Common myeloid progenitor, CD34-positive (primary cell): ENCODE measurements around the gene BAG5.
A peak's percentile ranks its signal among the peaks of the same experiment; 100 is the strongest.

Experiments
- CTCF ChIA-PET: fragments of 350-600 bp; sonication (Branson Sonifier 250); formaldehyde crosslinking; loops from one replicate; lab custom pipeline; 2021; ENCODE audit warnings: antibody characterized with exemption; lab: Charles Lee
- POLR2A ChIA-PET: fragments of 350-600 bp; sonication (Branson Sonifier 250); formaldehyde crosslinking; loops from one replicate; lab custom pipeline; 2021; ENCODE audit warnings: antibody characterized with exemption; lab: Charles Lee
- DNase-seq, 3 donors: peaks; one replicate each; pipeline versions ENCODE4 v3.0.0 to v3.0.0-alpha.2; 2013
- H3K27ac ChIP-seq, 2 experiments: 1 replicate in 1 of 2; 2 replicates in 1 of 2; pipeline ENCODE4 v1.7.0; 2013; ENCODE audit warnings: inconsistent platforms in 2 of 2, low read length in 2 of 2, mild to moderate bottlenecking in 2 of 2, low read depth in 1 of 2, moderate library complexity in 1 of 2; ENCODE audit not compliant: severe bottlenecking in 2 of 2, insufficient read depth in 1 of 2, poor library complexity in 1 of 2
- H3K27me3 ChIP-seq, 5 experiments: replicated peaks in 2 of 5; 1 replicate in 3 of 5; 2 replicates in 2 of 5; pipeline versions ENCODE4 v1.6.1 to v1.7.0; 2013; ENCODE audit warnings: low read length in 4 of 5, mild to moderate bottlenecking in 2 of 5, moderate library complexity in 2 of 5, inconsistent platforms in 1 of 5; ENCODE audit not compliant: insufficient read depth in 5 of 5, control insufficient read depth in 4 of 5
- H3K36me3 ChIP-seq, 4 experiments: 1 replicate in 2 of 4; 2 replicates in 2 of 4; pipeline versions ENCODE4 v1.6.1 to v1.7.0; 2013; ENCODE audit warnings: low read length in 3 of 4, control low read depth in 1 of 4, mild to moderate bottlenecking in 1 of 4; ENCODE audit not compliant: control insufficient read depth in 4 of 4, insufficient read depth in 4 of 4
- H3K4me1 ChIP-seq, 4 experiments: 1 replicate in 3 of 4; 2 replicates in 1 of 4; pipeline versions ENCODE4 v1.6.1 to v1.7.1; 2013; ENCODE audit warnings: low read length in 3 of 4, mild to moderate bottlenecking in 3 of 4, control low read depth in 1 of 4, inconsistent platforms in 1 of 4, moderate library complexity in 1 of 4; ENCODE audit not compliant: control insufficient read depth in 4 of 4, insufficient read depth in 4 of 4; ENCODE audit errors: control extremely low read depth in 1 of 4
- H3K4me3 ChIP-seq, 7 experiments: 1 replicate in 4 of 7; 2 replicates in 3 of 7; pipeline versions ENCODE4 v1.5.1 to v1.7.0; 2013; ENCODE audit warnings: mild to moderate bottlenecking in 7 of 7, low read length in 6 of 7, moderate library complexity in 6 of 7, inconsistent platforms in 2 of 7, low read depth in 2 of 7, control low read depth in 1 of 7; ENCODE audit not compliant: insufficient read depth in 4 of 7, control insufficient read depth in 1 of 7; ENCODE audit errors: extremely low read depth in 1 of 7
- H3K9me3 ChIP-seq, 5 experiments: 1 replicate in 4 of 5; 2 replicates in 1 of 5; pipeline versions ENCODE4 v1.6.1 to v1.7.1; 2013; ENCODE audit warnings: low read length in 4 of 5, mild to moderate bottlenecking in 2 of 5, inconsistent platforms in 1 of 5, low read depth in 1 of 5, moderate library complexity in 1 of 5; ENCODE audit not compliant: control insufficient read depth in 4 of 5, insufficient read depth in 2 of 5; ENCODE audit errors: control extremely low read depth in 1 of 5
- WGBS: methylation state at CpG from one replicate; pipeline ENCODE4 v1.1.5; 2013; ENCODE audit not compliant: insufficient coverage; 5-methylcytosine and 5-hydroxymethylcytosine counted together

Gene BAG5

DNA sequence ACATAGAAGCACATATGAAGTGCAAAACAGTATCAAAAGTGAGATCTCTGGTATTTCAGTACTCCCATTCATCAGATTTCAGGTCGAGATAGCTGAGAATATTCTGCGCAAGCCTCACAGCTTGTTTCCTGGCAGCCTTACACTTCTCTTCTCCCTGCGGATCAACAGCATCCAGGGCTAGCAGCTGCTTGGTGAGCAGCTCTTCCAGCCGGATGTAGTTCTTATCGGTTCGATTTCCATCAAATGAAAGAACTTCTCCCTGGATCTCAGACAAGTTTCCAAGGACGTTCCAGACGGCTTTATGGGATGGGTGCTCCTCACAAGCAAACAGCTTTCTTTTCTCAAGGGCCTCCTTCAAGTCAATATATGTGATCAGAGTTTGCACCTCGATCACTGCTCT is 2.7 kb downstream of the BAG5 start:
- H3K4me3 ChIP-seq = no peak overlapping the region
- no peak overlapping the region for H3K27ac ChIP-seq
- 98% methylated on average over 9 of the region's 9 CpGs for WGBS
- peaks cover 2 to 38% (median 27%) of the 10 kb centered on the region in 4 experiments for H3K36me3 ChIP-seq
- DNase-seq = no peak
- POLR2A ChIA-PET = no interaction called here
- no peaks in the 10 kb centered on the region for H3K9me3 ChIP-seq
- CTCF ChIA-PET = interaction anchor here (0.7 to 4.4 kb wide), 3 partner anchors 14 to 120 kb away, joined by 3 to 30 read pairs (median 7); no protein-coding TSS in a partner anchor
- H3K4me1 ChIP-seq = peaks cover 11 to 30% (median 25%) of the 10 kb centered on the region in 4 experiments
- H3K27me3 ChIP-seq = no peaks in the 10 kb centered on the region

DNA sequence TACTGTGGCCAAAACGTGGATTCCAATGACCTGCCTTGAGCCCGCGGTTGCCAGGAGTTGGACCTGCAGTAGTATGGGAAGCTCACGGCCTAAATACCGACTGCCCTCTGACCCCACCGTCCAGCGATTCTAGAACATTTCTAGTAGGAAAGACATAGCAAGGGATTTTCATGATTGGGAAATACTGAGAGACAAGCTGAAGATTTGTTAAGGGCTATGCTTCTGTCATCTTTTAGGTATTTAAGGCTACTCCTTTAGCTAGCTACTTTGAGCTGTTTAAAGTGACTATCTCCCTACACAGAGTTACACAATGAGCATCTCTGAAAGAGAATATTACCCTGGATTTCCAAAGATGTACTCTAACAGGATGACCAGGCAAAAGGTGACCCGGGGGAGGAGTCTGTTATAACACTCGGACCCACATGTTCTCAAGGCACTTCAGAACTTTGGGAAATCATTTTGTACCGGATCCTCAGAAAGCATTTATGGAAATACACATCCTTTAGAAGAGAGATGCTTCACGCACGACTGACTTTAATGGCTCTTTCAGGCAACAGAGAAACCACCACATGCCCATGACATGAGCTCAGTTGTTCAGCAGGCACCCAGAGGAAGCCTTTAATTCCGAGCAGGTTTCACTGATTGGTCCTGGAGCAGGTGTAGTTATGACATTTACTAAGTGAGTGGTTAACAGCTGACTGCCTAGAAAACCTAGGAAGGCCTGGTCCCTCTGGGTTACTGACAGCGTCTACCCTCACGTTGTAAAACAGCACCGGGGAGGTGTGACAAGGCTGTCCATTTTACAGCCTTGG is 4.2 kb downstream of the BAG5 start:
- Histone ChIP-seq H3K4me1 (peaks cover 9 to 20% (median 17%) of the 10 kb centered on the region in 4 experiments), H3K9me3 (no peaks in the 10 kb centered on the region), H3K27me3 (no peaks in the 10 kb centered on the region), H3K27ac (peak overlapping the region in 1 of 2 experiments; percentile 5), H3K4me3 (no peak overlapping the region), H3K36me3 (peaks cover 2 to 38% (median 27%) of the 10 kb centered on the region in 4 experiments)
- ChIA-PET CTCF (interaction anchor here (1.1 to 4.4 kb wide), 5 partner anchors 10 to 59 kb away, joined by 3 to 30 read pairs (median 5); no protein-coding TSS in a partner anchor), POLR2A (no interaction called here)
- no peak for DNase-seq
- 98% methylated on average over 16 of the region's 16 CpGs for WGBS

DNA sequence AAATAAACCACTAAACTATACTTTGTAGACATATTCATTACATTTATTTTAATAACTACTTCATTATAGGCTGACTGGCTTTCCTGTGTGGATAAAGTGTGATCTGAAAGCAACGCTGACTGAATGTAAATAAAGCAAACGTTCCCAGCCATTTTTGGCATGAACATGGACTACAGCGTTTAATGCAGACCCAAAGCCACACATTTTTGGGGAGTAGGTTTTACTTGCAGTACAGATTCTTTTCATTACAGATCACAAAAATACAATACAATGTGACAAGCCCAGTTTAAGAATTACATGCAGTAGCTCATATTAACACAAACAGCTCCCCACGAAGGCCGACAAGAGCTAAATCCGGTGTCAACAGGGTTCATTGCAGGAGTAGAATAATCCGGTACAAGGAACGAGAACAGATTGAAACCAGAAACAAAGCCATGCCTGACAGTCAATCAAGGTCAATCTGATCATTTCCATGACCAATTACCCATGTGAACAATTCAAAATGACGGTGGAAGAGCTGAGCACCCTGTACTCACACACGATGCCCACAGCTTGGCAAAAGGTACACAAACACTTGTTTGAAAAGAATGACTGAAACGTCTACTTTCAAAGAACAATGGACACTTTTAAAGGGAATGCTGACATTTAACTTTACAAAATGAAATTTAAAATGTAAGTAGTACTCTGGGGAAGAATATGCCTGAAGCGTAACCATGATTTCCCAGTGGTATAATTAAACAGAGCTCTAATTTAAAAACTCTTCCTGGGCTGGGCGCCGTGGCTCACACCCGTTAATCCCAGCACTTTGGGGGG is 5.3 kb downstream of the BAG5 start:
- Histone ChIP-seq H3K4me3 (no peak overlapping the region), H3K9me3 (no peaks in the 10 kb centered on the region), H3K27ac (no peak overlapping the region), H3K27me3 (no peaks in the 10 kb centered on the region), H3K36me3 (peaks cover 5 to 38% (median 27%) of the 10 kb centered on the region in 4 experiments), H3K4me1 (peaks cover 8 to 18% (median 17%) of the 10 kb centered on the region in 4 experiments)
- DNase-seq = no peak
- 99% methylated on average over 14 of the region's 15 CpGs for WGBS
- CTCF ChIA-PET = interaction anchor here (0.8 to 4.4 kb wide), 5 partner anchors 11 to 58 kb away, joined by 3 to 30 read pairs (median 4); no protein-coding TSS in a partner anchor
- POLR2A ChIA-PET = no interaction called here

DNA sequence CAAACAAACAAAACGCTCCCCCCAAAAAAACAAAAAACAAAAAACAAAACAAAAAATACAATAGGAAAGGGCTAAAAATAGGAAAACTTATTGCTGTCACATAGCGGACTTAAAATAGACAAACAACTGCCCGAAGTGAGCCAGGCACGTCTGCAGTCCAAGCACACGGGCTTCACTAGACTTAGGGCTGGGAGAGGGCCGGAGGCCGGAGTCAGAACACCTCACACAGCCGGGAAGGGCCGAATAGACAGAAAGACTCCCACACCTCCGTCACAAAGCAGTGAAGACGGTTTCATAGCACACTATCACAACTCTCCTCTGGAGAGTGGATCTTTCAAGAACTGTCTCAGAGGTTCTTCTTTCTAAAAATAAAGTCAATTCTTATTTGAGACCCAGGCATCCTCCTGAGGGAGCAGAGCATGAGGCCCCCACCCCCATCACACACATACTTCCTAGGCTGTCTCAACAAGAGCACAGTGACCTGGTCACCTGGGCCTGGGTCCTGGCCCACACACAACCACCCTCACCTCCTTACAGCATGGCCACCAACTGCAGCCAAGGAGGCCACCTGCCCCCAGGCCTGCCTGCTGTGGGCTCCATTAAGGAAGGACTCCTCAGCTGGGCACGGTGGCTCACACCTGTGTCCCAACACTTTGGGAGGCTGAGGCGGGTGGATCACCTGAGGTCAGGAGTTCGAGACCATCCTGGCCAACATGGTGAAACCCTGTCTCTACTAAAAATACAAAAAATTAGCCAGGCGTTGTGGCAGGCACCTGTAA is 6.7 kb downstream of the BAG5 start:
- peaks cover 5 to 38% (median 27%) of the 10 kb centered on the region in 4 experiments for H3K36me3 ChIP-seq
- WGBS = 96% methylated on average over 12 of the region's 15 CpGs
- ChIA-PET CTCF (interaction anchor here (0.8 to 4.4 kb wide), 2 partner anchors 10 to 58 kb away, joined by 3 to 30 read pairs; no protein-coding TSS in a partner anchor), POLR2A (no interaction called here)
- no peak for DNase-seq
- no peak overlapping the region for H3K27ac ChIP-seq
- no peaks in the 10 kb centered on the region for H3K27me3 ChIP-seq
- H3K4me3 ChIP-seq = no peak overlapping the region
- H3K4me1 ChIP-seq = peaks cover 4 to 7% (median 6%) of the 10 kb centered on the region in 4 experiments
- no peaks in the 10 kb centered on the region for H3K9me3 ChIP-seq

DNA sequence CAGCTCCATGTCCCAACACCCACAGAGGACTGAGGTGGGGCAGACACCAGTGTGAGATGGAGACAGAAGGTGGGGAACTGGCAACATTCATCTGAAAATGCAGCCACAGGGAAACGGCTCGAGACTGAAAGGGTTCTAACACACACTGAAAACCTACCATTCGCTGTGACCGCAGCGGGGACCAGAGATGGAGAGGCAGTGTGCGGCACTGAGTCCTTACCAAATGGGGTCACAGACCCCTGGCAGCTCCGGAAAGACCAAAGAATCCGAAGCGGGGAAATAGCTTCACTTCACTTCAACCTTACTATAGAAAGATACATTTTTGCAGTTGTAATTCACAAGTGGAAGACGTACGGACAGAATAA is 9.6 kb downstream of the BAG5 start:
- ChIA-PET CTCF (interaction anchor here (1.0 to 15.7 kb wide), 7 partner anchors 9 to 81 kb away, joined by 3 to 147 read pairs (median 4); partner anchors contain the start of gene CKB), POLR2A (no interaction called here)
- 98% methylated on average over 8 of the region's 11 CpGs for WGBS
- Histone ChIP-seq H3K4me3 (no peak overlapping the region), H3K4me1 (no peaks in the 10 kb centered on the region), H3K9me3 (no peaks in the 10 kb centered on the region), H3K27me3 (no peaks in the 10 kb centered on the region), H3K27ac (no peak overlapping the region), H3K36me3 (peaks cover 3 to 11% (median 4%) of the 10 kb centered on the region in 4 experiments)
- no peak for DNase-seq

DNA sequence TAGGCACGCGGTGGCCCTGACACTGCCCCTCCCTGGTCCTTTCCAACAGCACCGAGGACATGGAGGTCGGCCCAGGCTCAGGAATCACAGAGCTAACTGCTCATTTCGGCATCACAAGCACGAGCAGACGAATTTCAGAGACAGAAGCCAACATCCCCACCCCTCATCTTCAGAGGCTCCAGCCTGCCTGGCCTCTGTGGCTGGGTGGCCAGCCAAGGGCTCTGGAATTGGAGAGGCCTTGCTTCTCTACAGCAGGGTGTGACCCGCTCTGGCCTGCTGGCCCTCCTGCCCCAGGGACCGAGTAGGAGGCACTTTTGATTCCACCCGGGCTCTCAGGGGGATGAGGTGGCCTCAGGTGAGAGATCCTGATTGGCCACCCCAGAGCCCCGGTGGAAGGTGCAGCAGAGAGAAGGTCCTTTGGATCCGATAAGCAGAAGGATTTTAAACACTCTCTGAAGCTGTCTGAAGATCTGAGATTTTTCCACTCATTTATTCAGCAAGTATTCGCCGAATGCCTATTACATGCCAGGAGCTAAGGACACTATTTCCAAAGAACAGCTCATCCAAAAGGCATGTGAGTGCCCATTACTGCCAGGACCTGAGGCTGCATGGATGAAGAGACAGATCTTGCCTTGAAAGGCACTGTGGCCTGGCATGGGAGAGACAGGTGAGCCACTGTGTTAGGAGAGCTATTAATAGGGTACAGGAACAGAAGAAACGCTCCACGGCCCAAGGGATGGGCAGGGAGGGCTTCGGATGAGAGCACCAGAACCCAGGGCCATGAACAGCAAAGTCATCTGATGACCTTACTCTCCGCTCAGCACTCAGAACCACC is 10.2 kb downstream of the BAG5 start:
- Histone ChIP-seq H3K27ac (no peak overlapping the region), H3K27me3 (no peaks in the 10 kb centered on the region), H3K36me3 (peaks cover 2 to 7% (median 3%) of the 10 kb centered on the region in 4 experiments), H3K9me3 (no peaks in the 10 kb centered on the region), H3K4me1 (no peaks in the 10 kb centered on the region), H3K4me3 (no peak overlapping the region)
- 97% methylated on average over 14 of the region's 18 CpGs for WGBS
- ChIA-PET CTCF (interaction anchor here (1.0 to 15.7 kb wide), 8 partner anchors 9 to 80 kb away, joined by 3 to 147 read pairs (median 4); partner anchors contain the start of genes BAG5 and CKB), POLR2A (no interaction called here)
- DNase-seq = no peak
